Right renal pelvis (tissue), 4 donors: ENCODE measurements around the gene ZNF652. TPM values are rescaled to one million over a fixed set of nuclear protein-coding genes. Genes with fewer than 3 reads are reported as not detected.
"Not testable (repeated sequence)": the region's sequence is repeated elsewhere in the genome, so short reads cannot be mapped to it uniquely, and the experiment has no call there.

Experiments
- DNase-seq, 4 donors: peaks; one replicate each; pipeline ENCODE4 v3.0.0-alpha.2; 2013; ENCODE audit warnings: low read depth in 4 of 4, low spot score in 3 of 4, missing footprints in 1 of 4
- polyA plus RNA-seq, 4 donors: library from polyadenylated mRNA; unstranded; fragments of 120-200 nt; gene quantifications; one replicate each; pipeline ENCODE4 v1.2.1, GENCODE V29; 2013; ENCODE audit not compliant: insufficient read length in 4 of 4

ZNF652 gene
- polyA plus RNA-seq, 4 donors = 23.0 to 35.4 (median 28.1) TPM

DNA sequence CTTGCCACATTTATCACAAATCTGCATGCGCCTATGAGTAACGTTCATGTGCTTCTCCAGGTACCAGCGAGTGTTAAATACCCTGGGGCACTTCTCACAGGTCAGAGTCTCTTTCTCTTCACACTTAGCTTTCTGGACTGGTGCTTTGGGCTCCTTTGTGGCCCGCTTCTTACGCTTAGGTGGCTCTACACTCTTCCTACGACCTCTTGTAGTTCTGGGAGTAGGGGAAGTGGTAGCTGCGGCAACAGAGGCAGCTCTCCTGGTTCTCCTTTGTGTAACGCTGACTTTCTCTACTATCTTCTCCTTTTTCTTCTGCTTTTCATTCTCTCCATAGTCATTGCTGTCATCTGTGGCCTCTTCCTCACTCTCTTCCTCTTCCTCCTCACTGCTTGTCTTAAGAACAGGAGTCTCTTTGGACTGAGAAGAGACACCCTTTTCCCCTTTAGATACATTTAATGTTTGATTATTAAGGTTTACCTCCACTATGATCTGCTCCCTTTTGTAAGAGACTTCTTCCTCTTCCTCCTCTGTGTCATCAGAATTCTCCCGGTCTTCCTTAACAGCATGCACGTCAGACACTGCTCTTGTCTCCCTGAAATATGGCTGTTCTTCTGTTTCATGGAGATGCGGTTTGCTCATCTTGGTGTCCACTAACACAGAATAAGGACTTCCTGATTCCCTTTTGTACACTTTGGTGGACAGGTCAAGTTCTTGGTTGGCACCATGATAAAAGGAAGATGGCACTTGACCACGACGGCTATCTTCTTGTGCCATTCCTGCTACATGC is 45.0 kb downstream of the ZNF652 start:
- no peak for DNase-seq

- no peak for DNase-seq
These were observed 45.8 kb downstream of the ZNF652 start for GRCh38 chr17:49316258-49316570.

- DNase-seq = peak; percentile 28 to 46 (median 31)
These were observed 46.3 kb downstream of the ZNF652 start for GRCh38 chr17:49315551-49316257.

DNA sequence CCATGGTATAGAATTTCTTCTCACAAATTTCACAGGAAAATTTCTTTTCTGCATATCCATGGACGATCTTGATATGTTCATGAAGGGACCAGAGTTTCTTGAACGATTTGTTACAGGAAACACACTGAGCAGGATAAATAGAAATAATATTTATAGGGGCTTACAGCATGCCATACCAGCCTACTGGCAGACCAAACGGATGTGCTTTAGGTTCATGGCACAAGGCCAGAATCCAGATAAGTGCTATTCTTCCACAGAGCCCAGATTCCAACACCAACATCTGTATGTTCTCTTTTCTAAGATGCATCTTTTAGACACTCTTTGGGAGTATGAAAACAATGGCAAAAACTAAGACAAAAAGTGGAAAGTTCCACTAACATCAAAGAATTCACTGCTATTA is 49.3 kb downstream of the ZNF652 start:
- DNase-seq = no peak

DNA sequence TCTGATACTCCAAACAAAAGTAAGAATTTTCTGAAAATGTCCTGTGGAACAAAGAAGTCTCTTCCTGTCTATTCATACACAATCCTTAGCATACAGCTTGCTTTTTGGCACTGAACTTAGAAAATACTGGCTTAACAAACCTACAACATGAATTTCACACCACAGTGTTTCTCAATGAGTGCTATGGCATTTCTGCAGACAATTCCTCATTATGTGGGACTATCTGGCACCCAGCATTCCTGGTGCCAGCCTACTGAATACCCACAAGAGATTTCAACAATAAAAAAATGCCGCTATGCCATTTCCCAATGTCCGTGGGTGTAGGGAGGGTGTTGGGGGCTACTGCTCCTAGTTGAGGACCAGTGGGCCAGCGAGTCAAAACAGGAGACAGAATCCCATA is 62.1 kb downstream of the ZNF652 start:
- DNase-seq = no peak

DNA sequence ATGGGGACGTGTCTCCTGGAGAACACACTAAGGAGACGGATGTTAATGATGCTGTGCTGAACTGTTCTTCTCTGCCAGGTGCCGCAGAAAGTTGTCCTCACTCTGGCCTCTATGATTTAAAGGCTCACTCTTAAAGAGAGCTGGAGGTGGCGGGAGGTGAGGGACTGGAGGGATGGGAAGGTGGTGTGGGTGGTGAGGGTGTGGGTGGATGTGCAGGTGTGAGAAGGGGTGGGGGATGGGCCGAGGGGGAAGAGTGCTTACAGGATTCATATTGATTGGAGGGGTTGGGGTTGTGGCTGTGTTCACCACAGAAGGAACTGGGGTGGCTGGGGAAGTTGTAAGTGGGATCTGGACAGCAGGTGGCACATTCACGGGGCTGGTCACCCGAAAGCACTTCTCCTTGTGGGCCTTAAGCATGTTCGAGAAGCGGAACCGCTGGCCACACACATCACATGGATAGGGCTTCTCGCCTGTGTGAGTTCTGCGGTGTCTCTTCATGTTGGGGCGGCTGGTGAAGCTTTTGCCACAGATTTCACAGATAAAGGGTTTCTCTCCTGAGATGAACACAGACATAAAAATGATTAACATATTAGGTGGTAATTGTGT is 63.6 kb downstream of the ZNF652 start:
- no peak for DNase-seq

DNA sequence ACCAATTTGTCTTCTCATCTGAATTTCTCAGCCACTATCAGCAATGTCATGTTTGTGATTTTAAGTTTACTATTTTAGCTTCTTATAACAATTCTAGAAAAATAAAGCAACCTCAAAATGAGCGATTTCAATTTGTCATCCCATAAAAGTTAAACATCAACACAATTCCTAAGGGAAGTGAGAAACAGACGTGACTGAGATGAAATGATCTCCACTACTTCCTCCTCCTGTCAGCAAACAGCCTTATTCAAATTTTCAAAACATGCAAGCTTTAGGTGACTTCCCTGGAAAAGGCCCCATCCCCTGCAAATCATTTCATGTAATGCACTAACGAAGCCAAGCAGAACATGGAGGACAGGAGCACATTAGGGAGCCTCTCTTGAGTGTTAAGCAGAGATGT is 64.9 kb downstream of the ZNF652 start:
- DNase-seq = no peak

DNA sequence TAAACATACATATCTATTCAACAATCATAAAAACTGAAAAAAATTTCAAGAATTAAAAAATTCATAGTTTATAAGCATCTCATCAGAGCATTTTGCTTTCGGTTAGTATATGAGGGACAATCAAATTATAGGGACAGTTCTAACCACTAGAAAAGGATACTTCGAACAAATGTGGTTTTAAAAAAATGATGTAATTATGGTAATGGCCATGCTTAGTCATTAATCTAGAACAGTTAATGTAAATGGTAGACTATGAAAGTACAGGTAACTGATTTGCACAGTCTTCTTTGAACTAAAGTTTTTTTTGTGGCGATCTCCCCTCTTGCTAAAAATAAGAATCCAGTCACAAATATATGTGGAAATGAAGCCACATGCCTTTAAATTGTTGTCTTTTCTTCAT is 67.9 kb downstream of the ZNF652 start:
- no peak for DNase-seq

GRCh38 chr17:49292901-49293300 is 69.1 kb downstream of the ZNF652 start:
- no peak for DNase-seq

DNA sequence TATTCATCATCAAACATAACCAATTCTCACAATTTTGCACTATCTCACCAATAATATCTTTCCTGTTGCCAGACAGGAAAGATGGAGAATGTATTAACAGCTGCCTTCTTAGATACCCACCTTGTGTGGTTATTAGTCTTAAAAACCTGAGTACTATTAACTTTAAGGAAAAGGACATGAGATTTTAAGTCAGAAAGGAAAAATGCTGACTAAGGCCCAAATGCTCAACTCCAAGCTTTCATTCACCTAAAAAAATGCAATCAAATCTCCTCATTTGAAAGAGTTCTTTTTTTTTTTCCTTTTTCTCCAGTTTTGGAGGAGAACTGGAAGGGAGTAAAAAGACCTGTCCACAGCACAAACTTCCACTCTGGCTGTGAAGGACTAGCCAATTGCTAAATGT is 70.1 kb downstream of the ZNF652 start:
- no peak for DNase-seq

DNA sequence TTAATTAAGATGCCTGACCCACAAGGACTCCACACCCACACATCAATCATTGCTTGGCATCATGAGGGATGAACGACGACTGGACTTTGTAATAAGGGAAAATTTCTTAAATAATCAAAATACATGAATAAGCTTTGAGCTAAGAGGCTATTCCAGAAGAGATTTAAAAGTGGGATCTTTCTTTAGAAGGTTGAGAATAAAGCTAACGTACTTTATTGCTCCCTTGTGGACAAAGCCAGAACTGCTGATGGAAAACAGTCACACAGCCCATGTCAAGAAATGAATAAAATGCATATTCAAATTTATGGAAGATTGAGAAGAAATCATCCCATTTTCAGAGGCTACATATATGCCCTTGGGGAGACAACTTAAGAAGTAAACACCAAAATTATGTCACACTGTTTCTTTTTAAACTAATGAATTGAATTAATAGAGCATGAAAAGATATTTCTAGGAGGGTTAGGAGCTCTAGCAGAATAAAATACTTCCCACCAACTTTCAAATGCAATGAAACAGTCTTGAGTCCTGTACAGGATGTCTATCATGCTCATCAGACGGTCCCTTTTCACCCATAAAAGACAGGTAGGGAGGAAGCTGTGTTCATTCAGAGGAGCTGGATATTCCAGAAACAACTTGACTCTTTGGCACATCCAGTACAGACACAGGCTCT is 71.2 kb downstream of the ZNF652 start:
- peak in 2 of 4 donors; percentile 11 to 15 for DNase-seq

DNA sequence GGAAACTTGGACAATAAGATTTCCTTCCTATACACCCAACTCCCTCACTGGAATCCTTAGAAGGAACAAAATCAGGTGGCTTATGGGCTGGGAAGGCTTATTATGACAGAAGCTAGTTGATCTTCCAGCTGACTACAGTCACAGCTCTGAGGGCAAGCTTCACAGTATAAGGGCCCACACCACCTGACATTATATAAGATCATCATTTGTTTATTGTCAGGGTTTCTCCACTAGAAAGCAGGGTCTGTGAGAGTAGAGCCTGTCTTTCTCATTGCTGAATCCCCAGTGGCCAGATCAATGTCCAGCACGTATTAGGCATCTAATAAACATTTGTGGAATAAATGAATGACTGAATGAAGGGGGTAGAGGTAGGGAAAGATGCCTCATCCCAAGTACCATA is 73.7 kb downstream of the ZNF652 start:
- DNase-seq = no peak

DNA sequence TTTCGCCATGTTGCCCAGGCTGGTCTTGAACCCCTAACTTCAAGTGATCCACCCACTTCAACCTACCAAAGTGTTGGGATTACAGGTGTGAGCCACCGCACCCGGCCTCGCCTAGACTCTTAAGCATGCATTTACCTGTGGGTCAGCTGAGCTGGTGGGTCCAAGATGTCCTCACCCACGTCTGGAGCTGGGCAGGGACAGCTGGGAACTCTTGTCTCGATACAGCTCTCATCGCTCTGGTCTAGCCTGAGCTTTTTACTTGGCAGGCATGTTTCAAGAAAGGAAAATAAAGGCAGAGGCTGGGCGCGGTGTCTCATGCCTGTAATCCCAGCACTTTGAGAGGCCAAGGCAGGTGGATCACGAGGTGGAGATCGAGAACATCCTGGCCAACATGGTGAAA is 74.6 kb downstream of the ZNF652 start:
- DNase-seq = no peak

DNA sequence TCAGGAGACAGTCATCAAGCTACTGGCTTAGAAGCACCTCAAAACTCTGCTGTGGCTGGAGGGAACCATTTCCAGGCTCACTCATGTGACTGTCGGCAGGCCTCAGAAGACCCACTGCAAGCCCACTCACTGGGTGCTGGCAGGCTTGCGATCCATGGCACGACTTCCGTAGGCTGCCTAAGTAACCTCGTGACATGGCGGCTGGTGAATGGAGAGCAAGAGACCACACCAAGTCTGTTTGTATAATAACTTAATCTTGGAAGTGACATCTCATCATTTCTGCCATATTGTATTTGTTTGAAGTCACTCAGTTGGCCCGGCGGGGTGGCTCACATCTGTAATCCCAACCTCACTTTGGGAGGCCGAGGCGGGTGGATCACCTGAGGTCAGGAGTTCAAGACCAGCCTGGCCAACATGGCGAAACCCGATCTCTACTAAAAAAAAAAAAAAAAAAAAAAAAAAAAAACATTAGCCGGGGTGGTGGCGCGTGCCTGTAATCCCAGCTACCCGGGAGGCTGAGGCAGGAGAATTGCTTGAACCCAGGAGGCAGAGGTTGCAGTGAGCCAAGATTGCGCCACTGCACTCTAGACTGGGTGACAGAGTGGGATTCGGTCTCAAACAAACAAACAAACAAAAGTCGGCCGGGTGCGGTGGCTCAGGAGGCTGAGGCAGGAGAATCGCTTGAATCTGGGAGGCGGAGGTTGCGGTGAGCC is 75.6 kb downstream of the ZNF652 start:
- not testable (repeated sequence) for DNase-seq

- no peak for DNase-seq
These were observed 76.3 kb downstream of the ZNF652 start for GRCh38 chr17:49285716-49286115.

- no peak for DNase-seq
These were observed 81.1 kb downstream of the ZNF652 start for GRCh38 chr17:49280918-49281317.

DNA sequence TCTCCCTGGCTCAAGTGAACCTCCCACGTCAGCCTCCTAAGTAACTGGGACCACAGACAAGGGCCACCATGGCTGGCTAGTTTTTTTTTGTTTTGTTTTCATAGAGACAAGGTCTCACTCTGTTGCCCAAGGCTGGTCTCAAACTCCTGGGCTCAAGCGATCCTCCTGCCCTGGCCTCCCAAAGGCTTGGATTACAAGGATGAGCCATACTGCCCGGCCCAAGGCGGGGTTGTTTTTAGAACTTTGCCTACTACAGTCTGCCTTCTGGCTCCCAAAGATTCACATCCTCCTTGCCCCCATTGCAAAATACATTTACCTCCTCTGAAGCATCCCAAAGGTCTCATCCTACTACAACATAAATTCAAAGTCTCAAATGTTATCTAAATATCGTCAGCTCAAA is 82.0 kb downstream of the ZNF652 start:
- no peak for DNase-seq

- not testable (repeated sequence) for DNase-seq
These were observed 82.6 kb downstream of the ZNF652 start for GRCh38 chr17:49279263-49280015.

DNA sequence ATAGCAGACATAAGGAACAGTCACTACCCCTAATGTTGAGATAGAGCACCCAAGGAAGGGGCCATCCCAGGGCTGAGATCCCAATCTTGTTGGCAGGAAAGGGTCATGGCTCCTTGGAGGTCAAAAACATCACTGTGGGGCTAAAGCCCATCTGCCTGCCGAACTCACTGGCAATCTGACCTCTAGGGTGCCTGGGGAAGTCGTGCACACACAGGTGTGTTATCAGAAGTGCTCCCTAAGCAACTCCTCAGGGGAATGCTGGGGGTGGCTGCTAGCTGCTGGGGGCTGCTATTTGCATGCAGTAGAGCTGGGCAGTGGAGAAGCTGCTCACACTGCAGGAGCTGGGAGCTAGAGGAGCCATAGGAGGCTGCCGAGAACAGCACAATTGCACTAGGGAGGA is 84.0 kb downstream of the ZNF652 start:
- no peak for DNase-seq

DNA sequence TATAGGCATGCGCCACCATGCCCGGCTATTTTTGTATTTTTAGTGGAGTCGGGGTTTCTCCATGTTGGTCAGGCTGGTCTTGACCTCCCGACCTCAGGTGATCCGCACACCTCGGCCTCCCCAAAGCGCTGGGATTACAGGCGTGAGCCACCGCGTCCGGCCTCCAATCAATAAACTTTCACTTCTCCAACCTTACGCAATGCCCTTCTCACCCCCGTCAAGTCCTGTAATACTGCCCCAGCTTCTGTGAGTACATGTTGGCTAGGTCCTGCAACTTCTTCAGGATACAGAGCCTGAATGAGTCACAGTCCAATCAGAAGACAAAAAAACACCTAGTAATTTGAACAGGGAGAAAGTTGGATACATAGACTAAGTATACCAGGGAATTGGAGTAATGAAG is 84.4 kb downstream of the ZNF652 start:
- DNase-seq = no peak
